HG03139 (cell line): ENCODE data around the gene PIK3R3.
"Not testable (repeated sequence)": the region's sequence is repeated elsewhere in the genome, so short reads cannot be mapped to it uniquely, and the experiment has no call there.

Experiments used
- ATAC-seq: cut with Tn5 transposase; IDR thresholded peaks from one replicate; pipeline ENCODE4 v1.9.1; 2021; ENCODE audit not compliant: unreplicated experiment

PIK3R3 gene

DNA sequence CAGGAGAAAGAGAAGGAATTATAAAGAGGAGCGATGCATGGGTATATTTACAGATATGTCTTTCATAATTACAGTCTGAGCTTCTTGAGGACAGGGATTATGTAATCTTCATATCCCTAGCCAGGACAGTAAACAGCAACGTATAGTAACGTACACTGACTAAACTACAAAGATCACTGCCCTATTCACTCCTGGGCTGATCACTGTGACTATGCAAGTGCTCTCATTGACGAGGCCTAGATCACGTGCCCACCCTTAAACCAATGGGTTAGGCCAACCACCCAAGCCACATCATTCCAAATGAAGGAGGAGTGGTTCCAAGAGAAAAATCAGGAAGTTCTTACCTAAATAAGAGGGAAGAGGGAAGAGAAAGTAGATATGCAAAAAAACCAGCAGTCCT lies 18.5 kb downstream of the PIK3R3 start:
- no peak for ATAC-seq

DNA sequence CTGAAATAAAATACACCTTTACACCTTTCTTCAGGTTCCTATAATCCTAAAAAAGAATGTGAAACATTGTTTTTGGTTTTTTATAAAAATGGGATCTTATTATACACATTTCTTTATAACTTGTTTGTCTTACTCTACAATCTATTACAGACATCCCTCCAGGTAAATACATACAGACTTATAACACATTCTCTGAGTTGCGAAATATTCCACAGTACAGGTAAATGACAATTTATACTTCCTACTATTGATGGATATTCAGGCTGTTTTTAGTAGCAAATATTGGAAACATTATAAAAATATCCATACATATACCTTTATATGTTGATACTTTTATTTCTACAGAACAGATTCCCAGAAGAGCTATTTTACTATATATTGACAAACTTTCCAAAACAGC lies 20.3 kb downstream of the PIK3R3 start:
- ATAC-seq: no peak

DNA sequence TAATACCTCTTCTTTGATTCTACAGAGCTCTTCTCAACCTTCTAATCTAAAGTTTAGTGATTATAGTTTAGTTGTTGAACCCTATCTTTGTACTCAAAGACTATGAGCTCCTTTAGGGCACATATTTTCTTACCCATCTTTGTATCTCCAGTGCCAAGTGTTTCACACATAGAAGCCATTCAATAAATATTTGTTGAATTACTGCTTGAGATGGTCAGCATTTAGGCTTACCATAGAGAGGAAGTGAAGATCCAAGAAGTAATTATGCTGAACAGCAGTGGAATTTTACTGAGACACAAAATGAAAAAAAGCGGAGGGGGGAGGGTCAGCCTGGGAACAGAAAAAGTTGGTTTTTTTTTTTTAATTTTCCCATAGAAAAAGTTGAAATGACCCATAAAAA lies 21.9 kb downstream of the PIK3R3 start:
- no peak for ATAC-seq

- no peak for ATAC-seq
These were observed 29.5 kb downstream of the PIK3R3 start for GRCh38 chr1:46102769-46103476.

- ATAC-seq: no peak
These were observed 33.2 kb downstream of the PIK3R3 start for GRCh38 chr1:46099215-46099614.

DNA sequence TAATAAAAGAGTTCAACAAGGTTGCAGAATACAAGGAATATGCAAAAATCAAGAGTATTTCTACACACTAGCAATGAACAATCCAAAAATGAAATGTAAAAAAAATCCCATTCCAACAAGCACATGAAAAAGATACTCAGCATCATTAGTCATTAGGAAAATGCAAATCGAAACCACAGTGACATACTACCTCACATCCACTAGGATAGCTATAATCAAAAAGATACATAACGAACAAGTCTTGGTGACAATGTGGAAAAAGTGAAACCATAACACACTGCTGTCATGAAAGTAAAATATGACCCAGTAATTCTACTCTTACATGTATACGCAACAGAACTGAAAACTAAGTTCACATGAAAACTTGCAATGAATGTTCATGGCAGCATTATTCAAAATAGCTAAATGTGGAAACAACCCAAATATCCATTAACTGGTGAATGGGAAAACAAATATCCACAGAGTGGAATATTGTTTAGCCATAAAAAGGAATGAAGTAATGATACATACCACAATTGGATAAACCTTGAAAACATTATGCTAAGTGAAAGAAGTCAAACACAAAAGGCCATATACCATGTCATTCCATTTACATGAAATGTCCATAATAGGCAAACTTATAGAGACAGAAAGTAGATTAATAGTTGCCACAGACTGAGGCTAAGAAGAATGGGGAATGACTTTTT lies 34.3 kb downstream of the PIK3R3 start:
- ATAC-seq: no peak

GRCh38 chr1:46097149-46097472 lies 35.3 kb downstream of the PIK3R3 start:
- ATAC-seq: no peak

DNA sequence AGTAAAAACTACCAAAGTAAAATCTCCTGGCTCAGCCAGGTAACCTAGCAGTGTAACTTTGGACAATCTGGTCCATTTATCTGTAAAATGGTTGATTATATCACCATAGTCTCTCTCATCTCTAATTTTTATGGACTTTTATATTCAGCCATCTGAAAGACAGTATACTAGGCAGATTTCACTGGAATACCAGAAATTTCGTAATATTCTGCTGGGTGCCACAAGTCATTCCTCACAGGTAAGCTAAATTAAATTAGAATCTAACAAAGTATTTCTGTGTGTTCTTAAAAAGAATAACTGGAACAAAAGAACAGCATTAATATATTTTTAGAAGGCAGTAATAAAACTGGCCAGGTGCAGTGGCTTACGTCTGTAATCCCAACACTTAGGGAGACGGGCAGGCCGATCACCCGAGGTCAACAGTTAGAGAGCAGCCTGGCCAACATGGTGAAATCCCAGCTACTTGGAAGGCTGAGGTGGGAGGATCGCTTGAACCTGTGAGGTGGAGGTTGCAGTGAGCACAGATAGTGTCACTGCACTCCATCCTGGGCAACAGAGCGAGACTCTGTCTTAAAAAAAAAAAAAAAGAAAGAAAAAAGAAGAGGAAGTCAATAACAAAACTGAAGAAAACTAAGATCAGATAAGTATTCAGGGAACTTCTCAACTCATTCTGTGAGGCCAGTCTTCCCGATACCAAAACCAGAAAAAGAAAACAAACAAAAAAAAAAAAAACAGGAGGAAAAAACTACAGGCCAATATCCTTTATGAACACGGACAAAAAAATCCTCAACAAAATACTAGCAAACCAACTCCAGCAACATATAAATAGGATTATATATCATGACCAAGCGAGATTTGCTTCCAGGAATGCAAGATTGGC lies 35.9 kb downstream of the PIK3R3 start:
- no peak for ATAC-seq

DNA sequence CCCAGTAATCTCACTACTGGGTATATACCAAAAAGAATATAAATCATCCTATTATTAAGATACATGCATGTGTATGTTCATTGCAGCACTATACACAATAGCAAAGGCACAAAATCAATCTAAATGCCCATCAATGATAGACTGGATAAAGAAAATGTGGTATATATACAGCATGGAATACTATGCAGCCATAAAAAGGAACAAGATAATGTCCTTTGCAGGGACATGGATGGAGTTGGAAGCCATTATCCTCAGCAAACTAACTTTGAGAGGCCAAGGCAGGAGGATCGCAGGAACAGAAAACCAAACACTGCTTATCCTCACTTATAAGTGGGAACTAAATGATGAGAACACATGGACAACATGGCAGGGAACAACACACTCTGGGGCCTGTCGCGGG lies 37.3 kb downstream of the PIK3R3 start:
- not testable (repeated sequence) for ATAC-seq

DNA sequence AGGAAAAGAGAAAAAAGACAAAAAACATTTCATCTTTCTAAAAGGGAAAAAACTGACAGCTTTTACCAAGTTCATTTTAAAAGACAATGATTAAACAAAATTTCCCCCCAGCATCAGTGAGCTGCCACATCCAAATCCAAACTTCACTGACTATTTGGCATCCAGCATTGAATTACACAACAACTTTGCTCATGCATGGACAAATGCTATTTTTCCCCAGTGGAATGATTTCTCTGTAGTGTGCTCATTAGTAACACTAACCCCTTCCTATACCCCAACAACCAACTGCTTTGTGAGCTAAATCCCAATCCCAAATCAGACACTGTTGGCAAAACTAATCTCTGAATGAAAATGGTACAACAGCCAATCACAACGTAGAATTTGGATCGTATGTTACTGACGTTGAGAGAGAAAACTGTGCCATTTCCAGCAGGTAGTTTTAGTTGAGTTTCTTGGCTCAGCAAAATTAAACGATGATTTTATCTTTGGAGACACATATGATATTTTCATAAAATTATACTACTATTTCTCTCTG lies 37.9 kb downstream of the PIK3R3 start:
- no peak for ATAC-seq

- not testable (repeated sequence) for ATAC-seq
These were observed 38.6 kb downstream of the PIK3R3 start for GRCh38 chr1:46093832-46094231.

DNA sequence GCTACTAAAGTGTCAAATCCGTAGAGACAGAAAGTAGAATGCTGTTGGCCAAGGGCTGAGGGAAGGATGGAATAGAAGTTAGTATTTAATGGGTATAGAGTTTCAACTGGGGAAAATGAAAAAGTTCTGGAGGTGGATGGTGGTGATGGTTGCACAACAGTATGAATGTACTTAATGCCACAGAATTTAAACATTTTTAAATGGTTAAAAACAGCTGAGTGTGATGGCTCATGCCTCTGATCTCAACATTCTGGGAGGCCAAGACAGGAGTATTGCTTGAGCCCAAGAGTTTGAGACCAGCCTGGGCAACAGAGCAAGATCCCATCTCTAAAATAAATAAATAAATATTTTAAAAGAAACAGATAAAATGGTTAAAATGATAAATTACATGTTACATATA lies 44.5 kb downstream of the PIK3R3 start:
- ATAC-seq: no peak

DNA sequence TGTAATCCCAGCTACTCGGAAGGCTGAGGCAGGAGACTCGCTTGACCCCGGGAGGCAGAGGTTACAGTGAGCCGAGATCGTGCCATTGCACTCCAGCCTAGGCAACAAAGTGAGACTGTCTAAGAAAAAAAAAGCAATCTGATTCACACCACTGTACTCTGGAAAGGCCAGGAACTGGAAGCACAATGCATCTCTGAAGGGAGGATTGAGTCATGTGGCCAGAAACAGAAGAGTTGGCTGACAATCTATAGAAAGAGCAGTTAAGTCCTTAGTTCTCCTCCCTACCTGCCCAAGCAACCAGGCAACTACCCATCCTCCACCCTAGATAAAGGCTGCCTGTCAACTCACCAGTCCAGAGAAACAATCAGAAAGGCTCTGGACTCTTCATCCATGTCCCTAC lies 45.9 kb downstream of the PIK3R3 start:
- no peak for ATAC-seq

- ATAC-seq: no peak
These were observed 47.6 kb downstream of the PIK3R3 start for GRCh38 chr1:46084553-46085451.

- ATAC-seq: no peak
These were observed 48.9 kb downstream of the PIK3R3 start for GRCh38 chr1:46083579-46083978.

DNA sequence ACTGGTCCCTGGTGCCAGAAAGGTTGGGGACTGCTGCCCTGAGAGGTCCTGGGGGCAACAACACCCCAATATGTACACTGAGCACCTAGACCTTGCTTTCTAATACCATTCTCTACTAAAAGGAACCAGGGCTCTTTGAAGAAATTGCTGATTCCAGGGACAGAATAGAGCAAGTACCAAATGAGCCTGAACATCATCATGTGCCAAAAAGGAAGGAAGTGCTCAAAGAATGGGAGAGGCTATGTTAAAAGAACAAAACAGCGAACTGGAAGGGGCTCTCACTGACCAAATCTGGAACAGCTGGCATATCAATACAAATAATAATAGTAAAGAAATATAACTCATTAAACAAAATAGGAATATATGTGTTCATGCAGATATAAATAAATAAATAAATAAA lies 50.8 kb downstream of the PIK3R3 start:
- ATAC-seq: no peak

GRCh38 chr1:46081206-46081605 lies 51.2 kb downstream of the PIK3R3 start:
- ATAC-seq: no peak

- ATAC-seq: no peak
These were observed 52.2 kb downstream of the PIK3R3 start for GRCh38 chr1:46080257-46080656.

- ATAC-seq: no peak
These were observed 54.8 kb downstream of the PIK3R3 start for GRCh38 chr1:46077644-46078043.

- no peak for ATAC-seq
These were observed 56.1 kb downstream of the PIK3R3 start for GRCh38 chr1:46076343-46076742.

DNA sequence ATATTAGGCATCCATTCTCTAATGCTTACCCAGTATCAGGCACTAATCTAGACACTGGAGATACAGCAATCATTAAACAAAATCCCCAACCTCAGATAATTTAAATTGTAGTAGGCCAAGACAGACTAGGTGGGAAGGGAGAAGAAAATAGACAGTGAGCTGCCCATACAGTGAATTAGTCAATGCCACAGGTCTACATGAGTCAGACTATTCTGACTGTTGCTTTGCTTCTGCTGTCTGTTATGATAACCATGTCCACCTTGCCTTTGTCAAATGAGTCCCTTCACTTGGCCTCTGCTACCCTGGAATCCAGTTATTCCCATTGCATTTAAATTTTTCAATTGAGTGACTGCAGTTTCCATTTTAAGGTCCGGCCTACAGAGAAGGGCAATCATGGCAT lies 59.5 kb downstream of the PIK3R3 start:
- ATAC-seq: no peak
